Astrocyte (in vitro differentiated cells and primary cell): ENCODE results near the gene ITGB1BP2. TPM values are rescaled to one million over a fixed set of nuclear protein-coding genes. Genes with fewer than 3 reads are reported as not detected.
"Not testable (repeated sequence)": the region's sequence is repeated elsewhere in the genome, so short reads cannot be mapped to it uniquely, and the experiment has no call there.

Experiments used
- DNase-seq: peaks from one replicate; pipeline ENCODE4 v3.0.0-alpha.2; 2010; ENCODE audit warnings: low read depth
- FAIRE-seq: peaks from 2 replicates; lab custom pipeline; 2011; peaks lifted over from hg19 to GRCh38; lab: Jason Lieb, UNC
- H2AFZ ChIP-seq: 2 replicates; pipeline ENCODE4 v1.6.0; 2012; ENCODE audit warnings: low read depth, low read length, inconsistent platforms
- H3K27ac ChIP-seq: 2 replicates; pipeline ENCODE4 v1.5.1; 2011; ENCODE audit warnings: low read depth, low read length, inconsistent platforms
- H3K27me3 ChIP-seq: 2 replicates; pipeline ENCODE4 v1.6.0; 2011; ENCODE audit warnings: low read length, inconsistent platforms; ENCODE audit not compliant: insufficient read depth
- H3K36me3 ChIP-seq: 2 replicates; pipeline ENCODE4 v1.5.1; 2011; ENCODE audit warnings: low read length, inconsistent platforms; ENCODE audit not compliant: insufficient read depth
- H3K4me1 ChIP-seq: 2 replicates; pipeline ENCODE4 v1.5.1; 2011; ENCODE audit warnings: low read length, inconsistent platforms; ENCODE audit not compliant: insufficient read depth
- H3K4me2 ChIP-seq: 2 replicates; pipeline ENCODE4 v1.6.0; 2012; ENCODE audit warnings: low read length, inconsistent platforms
- H3K4me3 ChIP-seq: 2 replicates; pipeline ENCODE4 v1.5.1; 2011; ENCODE audit warnings: low read depth, mild to moderate bottlenecking, low read length, inconsistent platforms; ENCODE audit not compliant: insufficient read depth
- H3K79me2 ChIP-seq: 2 replicates; pipeline ENCODE4 v1.6.0; 2012; ENCODE audit warnings: mild to moderate bottlenecking, low read length, inconsistent platforms; ENCODE audit not compliant: insufficient read depth
- H3K9ac ChIP-seq: 2 replicates; pipeline ENCODE4 v1.6.0; 2012; ENCODE audit warnings: mild to moderate bottlenecking, low read length, inconsistent platforms
- H3K9me3 ChIP-seq: 2 replicates; pipeline ENCODE4 v1.5.1; 2012; ENCODE audit warnings: low read depth, mild to moderate bottlenecking, low read length, inconsistent platforms; ENCODE audit not compliant: insufficient read depth
- H4K20me1 ChIP-seq: 2 replicates; pipeline ENCODE4 v1.6.0; 2012; ENCODE audit warnings: low read length, inconsistent platforms; ENCODE audit not compliant: insufficient read depth
- H3K27ac Mint-ChIP-seq: one replicate; pipeline ENCODE4 v1.8.0; 2021; ENCODE audit warnings: mild to moderate bottlenecking, mixed read lengths; ENCODE audit not compliant: unreplicated experiment
- H3K27me3 Mint-ChIP-seq: one replicate; pipeline ENCODE4 v1.8.0; 2021; ENCODE audit warnings: low read depth, mixed read lengths; ENCODE audit not compliant: unreplicated experiment
- H3K36me3 Mint-ChIP-seq: one replicate; pipeline ENCODE4 v1.8.0; 2021; ENCODE audit warnings: low read depth, mixed read lengths; ENCODE audit not compliant: unreplicated experiment
- H3K4me1 Mint-ChIP-seq: one replicate; pipeline ENCODE4 v1.8.0; 2021; ENCODE audit warnings: low read depth, mixed read lengths; ENCODE audit not compliant: unreplicated experiment
- H3K4me3 Mint-ChIP-seq: one replicate; pipeline ENCODE4 v1.8.0; 2021; ENCODE audit warnings: mild to moderate bottlenecking, moderate library complexity, mixed read lengths; ENCODE audit not compliant: unreplicated experiment
- H3K9me3 Mint-ChIP-seq: one replicate; pipeline ENCODE4 v1.8.0; 2021; ENCODE audit warnings: mild to moderate bottlenecking, mixed read lengths; ENCODE audit not compliant: unreplicated experiment
- CTCF ChIP-seq: IDR thresholded peaks from 2 replicates; pipeline ENCODE4 v1.5.1; 2011; ENCODE audit warnings: low read depth, mild to moderate bottlenecking, inconsistent platforms, low read length, moderate library complexity; ENCODE audit not compliant: insufficient read depth
- EZH2 ChIP-seq: IDR thresholded peaks from 2 replicates; pipeline ENCODE4 v1.6.1; 2012; ENCODE audit warnings: mild to moderate bottlenecking, low read length, inconsistent platforms; ENCODE audit not compliant: insufficient read depth
- total RNA-seq: library from RNA; stranded (reverse); gene quantifications from 2 replicates; pipeline ENCODE4 v1.2.1, GENCODE V29; 2021

The ITGB1BP2 gene
- total RNA-seq, 1 donor from 2014 or later, result 3.2 TPM

- H3K9ac ChIP-seq, result no peak overlapping the region
- Mint-ChIP-seq H3K4me3 (no peak overlapping the region), H3K27me3 (no peaks in the 10 kb centered on the region), H3K27ac (no peak overlapping the region), H3K9me3 (no peaks in the 10 kb centered on the region), H3K36me3 (peaks cover 10% of the 10 kb centered on the region), H3K4me1 (no peaks in the 10 kb centered on the region)
- H3K36me3 ChIP-seq, result no peaks in the 10 kb centered on the region
- no peaks in the 10 kb centered on the region for H3K9me3 ChIP-seq
- DNase-seq, result no peak
- H3K4me3 ChIP-seq, result no peak overlapping the region
- no peak overlapping the region for H2AFZ ChIP-seq
- no peak overlapping the region for H3K4me2 ChIP-seq
- no peaks in the 10 kb centered on the region for H3K4me1 ChIP-seq
- no peaks in the 10 kb centered on the region for H4K20me1 ChIP-seq
- H3K27ac ChIP-seq, result no peak overlapping the region
- FAIRE-seq, result no peak
- TF ChIP-seq CTCF (no peak), EZH2 (no peak)
- no peaks in the 10 kb centered on the region for H3K27me3 ChIP-seq
- H3K79me2 ChIP-seq, result no peaks in the 10 kb centered on the region
Measured at GRCh38 chrX:71320126-71320525, 18.6 kb downstream of the ITGB1BP2 start.

GRCh38 chrX:71321731-71322130, 20.2 kb downstream of the ITGB1BP2 start:
- no peaks in the 10 kb centered on the region for H4K20me1 ChIP-seq
- H3K4me2 ChIP-seq, result no peak overlapping the region
- no peaks in the 10 kb centered on the region for H3K9me3 Mint-ChIP-seq
- H3K4me3 Mint-ChIP-seq, result no peak overlapping the region
- no peak overlapping the region for H3K4me3 ChIP-seq
- FAIRE-seq (no peak), DNase-seq (no peak)
- H3K9ac ChIP-seq, result no peak overlapping the region
- H3K36me3 ChIP-seq, result no peaks in the 10 kb centered on the region
- no peak for TF ChIP-seq EZH2
- TF ChIP-seq CTCF, result no peak
- no peaks in the 10 kb centered on the region for H3K27me3 Mint-ChIP-seq
- peaks cover 12% of the 10 kb centered on the region for H3K36me3 Mint-ChIP-seq
- H2AFZ ChIP-seq, result no peak overlapping the region
- H3K4me1 Mint-ChIP-seq, result no peaks in the 10 kb centered on the region
- H3K27me3 ChIP-seq, result no peaks in the 10 kb centered on the region
- H3K9me3 ChIP-seq, result no peaks in the 10 kb centered on the region
- no peak overlapping the region for H3K27ac ChIP-seq
- H3K27ac Mint-ChIP-seq, result no peak overlapping the region
- H3K4me1 ChIP-seq, result no peaks in the 10 kb centered on the region
- no peaks in the 10 kb centered on the region for H3K79me2 ChIP-seq

- H3K27me3 Mint-ChIP-seq, FAIRE-seq, H3K36me3 ChIP-seq, H3K27ac ChIP-seq, H3K79me2 ChIP-seq, H3K9me3 Mint-ChIP-seq, H3K9me3 ChIP-seq, H3K4me1 ChIP-seq, H3K4me1 Mint-ChIP-seq, DNase-seq, H3K4me3 ChIP-seq, H3K4me3 Mint-ChIP-seq, H3K4me2 ChIP-seq, H4K20me1 ChIP-seq, H2AFZ ChIP-seq, H3K27me3 ChIP-seq, H3K9ac ChIP-seq, H3K27ac Mint-ChIP-seq: not testable (repeated sequence)
- peaks cover 15% of the 10 kb centered on the region for H3K36me3 Mint-ChIP-seq
Measured at GRCh38 chrX:71324452-71324851, 22.9 kb downstream of the ITGB1BP2 start.
